CD14-positive monocyte (primary cell): ENCODE results near the gene DHX40. TPM values are rescaled to one million over a fixed set of nuclear protein-coding genes. Genes with fewer than 3 reads are reported as not detected.

ENCODE experiments used
- DNase-seq, 3 donors: peaks; one replicate each; pipeline ENCODE4 v3.0.0-alpha.2; 2011 to 2022
- H2AFZ ChIP-seq: 2 replicates; pipeline ENCODE4 v1.6.0; 2012; ENCODE audit warnings: mild to moderate bottlenecking, low read depth, low read length, inconsistent platforms; ENCODE audit not compliant: insufficient read depth, poor library complexity, severe bottlenecking
- H3K27ac ChIP-seq, 2 donors: 1 replicate in 1 of 2; 2 replicates in 1 of 2; pipeline ENCODE4 v1.5.1; 2012 to 2013; ENCODE audit warnings: low read length in 2 of 2, control low read depth in 1 of 2, inconsistent platforms in 1 of 2, low read depth in 1 of 2, mild to moderate bottlenecking in 1 of 2
- H3K27me3 ChIP-seq, 2 donors: one replicate each; pipeline versions ENCODE4 v1.6.0 to v1.6.1; 2011 to 2013; ENCODE audit warnings: low read length in 2 of 2; ENCODE audit not compliant: control insufficient read depth in 2 of 2, insufficient read depth in 2 of 2
- H3K36me3 ChIP-seq, 2 donors: replicated peaks in 1 of 2; 1 replicate in 1 of 2; 2 replicates in 1 of 2; pipeline versions ENCODE4 v1.5.1 to v1.6.1; 2012 to 2013; ENCODE audit warnings: low read length in 2 of 2, control low read depth in 1 of 2, inconsistent platforms in 1 of 2, mild to moderate bottlenecking in 1 of 2; ENCODE audit not compliant: insufficient read depth in 2 of 2, control insufficient read depth in 1 of 2
- H3K4me1 ChIP-seq, 2 donors: 1 replicate in 1 of 2; 2 replicates in 1 of 2; pipeline versions ENCODE4 v1.5.1 to v1.6.1; 2012 to 2013; ENCODE audit warnings: low read length in 2 of 2, control low read depth in 1 of 2, inconsistent platforms in 1 of 2, mild to moderate bottlenecking in 1 of 2, moderate library complexity in 1 of 2; ENCODE audit not compliant: insufficient read depth in 2 of 2, control insufficient read depth in 1 of 2
- H3K4me2 ChIP-seq: replicated peaks from 2 replicates; pipeline ENCODE3; 2012; ENCODE audit warnings: low read length, moderate library complexity, mild to moderate bottlenecking; ENCODE audit not compliant: poor library complexity, severe bottlenecking; ENCODE audit errors: extremely low read depth
- H3K4me3 ChIP-seq, 3 experiments: fragments of 200-600 bp in 1 of 3; sonication (generic) in 1 of 3; replicated peaks in 1 of 3; 1 replicate in 2 of 3; 2 replicates in 1 of 3; pipeline ENCODE4 v1.5.1; 2011 to 2013; ENCODE audit warnings: low read length in 3 of 3, mild to moderate bottlenecking in 3 of 3, control low read depth in 2 of 3, low read depth in 2 of 3, inconsistent platforms in 1 of 3, moderate library complexity in 1 of 3
- H3K79me2 ChIP-seq: 2 replicates; pipeline ENCODE4 v1.6.0; 2012; ENCODE audit warnings: mild to moderate bottlenecking, control low read depth, inconsistent platforms, low read length, moderate library complexity; ENCODE audit not compliant: insufficient read depth
- H3K9ac ChIP-seq: 2 replicates; pipeline ENCODE4 v1.6.0; 2017; ENCODE audit warnings: low read length, mild to moderate bottlenecking; ENCODE audit not compliant: insufficient read depth, poor library complexity, severe bottlenecking
- H3K9me3 ChIP-seq, 2 donors: replicated peaks in 1 of 2; 1 replicate in 1 of 2; 2 replicates in 1 of 2; pipeline versions ENCODE4 v1.5.1 to v1.6.1; 2012 to 2013; ENCODE audit warnings: low read length in 2 of 2, control low read depth in 1 of 2; ENCODE audit not compliant: control insufficient read depth in 1 of 2, insufficient read depth in 1 of 2
- H4K20me1 ChIP-seq: 2 replicates; pipeline ENCODE4 v1.6.0; 2012; ENCODE audit warnings: mild to moderate bottlenecking, low read length, control low read depth, moderate library complexity; ENCODE audit not compliant: insufficient read depth
- H3K27ac Mint-ChIP-seq, 7 donors: one replicate each; pipeline ENCODE4 v1.8.0; 2020; ENCODE audit warnings: mild to moderate bottlenecking in 7 of 7, mixed read lengths in 7 of 7, moderate library complexity in 6 of 7, inconsistent platforms in 2 of 7
- H3K27me3 Mint-ChIP-seq, 3 donors: one replicate each; pipeline ENCODE4 v1.8.0; 2021 to 2022; ENCODE audit warnings: low read depth in 3 of 3, mild to moderate bottlenecking in 3 of 3, mixed read lengths in 3 of 3, moderate library complexity in 3 of 3, inconsistent platforms in 1 of 3
- H3K36me3 Mint-ChIP-seq, 2 donors: one replicate each; pipeline ENCODE4 v1.8.0; 2020; ENCODE audit warnings: mixed read lengths in 2 of 2, inconsistent platforms in 1 of 2, mild to moderate bottlenecking in 1 of 2
- H3K4me1 Mint-ChIP-seq: one replicate; pipeline ENCODE4 v1.8.0; 2020; ENCODE audit warnings: mild to moderate bottlenecking, mixed read lengths
- H3K4me3 Mint-ChIP-seq, 2 donors: one replicate each; pipeline ENCODE4 v1.8.0; 2020; ENCODE audit warnings: mild to moderate bottlenecking in 2 of 2, mixed read lengths in 2 of 2, moderate library complexity in 1 of 2
- H3K9me3 Mint-ChIP-seq, 7 donors: one replicate each; pipeline ENCODE4 v1.8.0; 2020 to 2022; ENCODE audit warnings: mixed read lengths in 7 of 7, mild to moderate bottlenecking in 6 of 7, moderate library complexity in 6 of 7, inconsistent platforms in 2 of 7
- WGBS: methylation state at CpG from one replicate; pipeline ENCODE4 v1.1.5; 2013; ENCODE audit warnings: missing lambda C conversion rate; ENCODE audit not compliant: insufficient coverage; 5-methylcytosine and 5-hydroxymethylcytosine counted together
- intact Hi-C, 2 donors: fragments of 100-400 bp; cut with micrococcal nuclease; formaldehyde crosslinking; loops; one replicate each; pipeline versions ENCODE4 v1.15.0 to v1.15.1; 2023
- polyA plus RNA-seq, 3 donors: library from polyadenylated mRNA; depleted of rRNA in 1 of 3; unstranded in 2 of 3; stranded (reverse) in 1 of 3; fragments of 300-500 nt in 2 of 3; fragments of >200 nt in 1 of 3; fragmentation: Illumina TruSeq in 2 of 3; gene quantifications; 1 replicate in 2 of 3; 2 replicates in 1 of 3; pipeline ENCODE4 v1.2.3, GENCODE V29; 2012 to 2021
- TF ChIP-seq, protein P1 (sequence below): fragments of 200-600 bp; IDR thresholded peaks from one replicate; pipeline ENCODE4 v1.8.0; 2022; ENCODE audit warnings: antibody characterized with exemption, mild to moderate bottlenecking

Gene DHX40
- polyA plus RNA-seq, 3 donors, result 12.4 to 22.0 (median 21.0) TPM

DNA sequence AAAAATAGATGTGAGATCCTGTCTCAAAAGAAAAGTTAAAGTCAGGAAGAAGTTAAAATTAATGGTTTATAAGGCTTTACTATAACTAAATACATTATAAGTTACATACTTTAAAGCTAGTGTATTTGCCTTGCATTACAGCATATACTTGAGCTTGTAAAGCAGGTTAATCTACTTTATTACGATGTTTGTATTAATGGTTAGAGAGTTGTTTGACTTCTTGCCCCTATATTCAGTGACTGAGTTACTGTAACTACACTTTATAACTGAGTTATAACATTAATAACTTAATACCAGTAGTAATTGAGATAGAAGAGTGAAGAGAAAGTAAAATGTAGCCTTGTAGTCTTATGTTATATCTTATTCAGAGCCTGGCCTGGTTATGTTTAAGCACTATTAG is 77.2 kb downstream of the DHX40 start:
- H3K4me3 ChIP-seq, result peak overlapping the region in 1 of 3 experiments; percentile 21
- H3K9ac ChIP-seq, result no peak overlapping the region
- no peaks in the 10 kb centered on the region for H3K27me3 ChIP-seq
- peaks cover 49% of the 10 kb centered on the region for H3K4me1 Mint-ChIP-seq
- TF ChIP-seq, protein P1, sequence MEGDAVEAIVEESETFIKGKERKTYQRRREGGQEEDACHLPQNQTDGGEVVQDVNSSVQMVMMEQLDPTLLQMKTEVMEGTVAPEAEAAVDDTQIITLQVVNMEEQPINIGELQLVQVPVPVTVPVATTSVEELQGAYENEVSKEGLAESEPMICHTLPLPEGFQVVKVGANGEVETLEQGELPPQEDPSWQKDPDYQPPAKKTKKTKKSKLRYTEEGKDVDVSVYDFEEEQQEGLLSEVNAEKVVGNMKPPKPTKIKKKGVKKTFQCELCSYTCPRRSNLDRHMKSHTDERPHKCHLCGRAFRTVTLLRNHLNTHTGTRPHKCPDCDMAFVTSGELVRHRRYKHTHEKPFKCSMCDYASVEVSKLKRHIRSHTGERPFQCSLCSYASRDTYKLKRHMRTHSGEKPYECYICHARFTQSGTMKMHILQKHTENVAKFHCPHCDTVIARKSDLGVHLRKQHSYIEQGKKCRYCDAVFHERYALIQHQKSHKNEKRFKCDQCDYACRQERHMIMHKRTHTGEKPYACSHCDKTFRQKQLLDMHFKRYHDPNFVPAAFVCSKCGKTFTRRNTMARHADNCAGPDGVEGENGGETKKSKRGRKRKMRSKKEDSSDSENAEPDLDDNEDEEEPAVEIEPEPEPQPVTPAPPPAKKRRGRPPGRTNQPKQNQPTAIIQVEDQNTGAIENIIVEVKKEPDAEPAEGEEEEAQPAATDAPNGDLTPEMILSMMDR, result no peak
- H2AFZ ChIP-seq, result no peak overlapping the region
- peak overlapping the region; percentile 35 for H3K4me2 ChIP-seq
- intact Hi-C loops, result no loop called here
- no peaks in the 10 kb centered on the region for H3K9me3 Mint-ChIP-seq
- peak overlapping the region in 1 of 2 donors; percentile 58 for H3K4me3 Mint-ChIP-seq
- H3K36me3 ChIP-seq, result peaks cover 34 to 45% of the 10 kb centered on the region in 2 donors
- WGBS, result no CpG with 5 or more reads among the region's 1 CpG
- no peaks in the 10 kb centered on the region for H3K9me3 ChIP-seq
- no peaks in the 10 kb centered on the region for H3K27me3 Mint-ChIP-seq
- peaks cover 30 to 44% of the 10 kb centered on the region in 2 donors for H3K36me3 Mint-ChIP-seq
- peak overlapping the region in 1 of 2 donors; percentile 27 for H3K27ac ChIP-seq
- H3K79me2 ChIP-seq, result peaks cover 100% of the 10 kb centered on the region
- no peak for DNase-seq
- peak overlapping the region; percentile 62 to 86 (median 75) for H3K27ac Mint-ChIP-seq
- peaks cover 100% of the 10 kb centered on the region for H4K20me1 ChIP-seq
- H3K4me1 ChIP-seq, result peaks cover 19 to 40% of the 10 kb centered on the region in 2 donors

GRCh38 chr17:59643159-59644140 is 78.0 kb downstream of the DHX40 start:
- Histone ChIP-seq H3K27me3 (no peaks in the 10 kb centered on the region), H3K4me3 (no peak overlapping the region), H3K79me2 (peaks cover 100% of the 10 kb centered on the region), H4K20me1 (peaks cover 100% of the 10 kb centered on the region), H3K27ac (peak overlapping the region in 1 of 2 donors; percentile 27), H3K4me1 (peaks cover 19 to 40% of the 10 kb centered on the region in 2 donors), H3K4me2 (no peak overlapping the region), H3K9me3 (no peaks in the 10 kb centered on the region), H2AFZ (no peak overlapping the region), H3K9ac (no peak overlapping the region), H3K36me3 (peaks cover 43 to 54% of the 10 kb centered on the region in 2 donors)
- no peaks in the 10 kb centered on the region for H3K27me3 Mint-ChIP-seq
- H3K36me3 Mint-ChIP-seq, result peaks cover 39 to 48% of the 10 kb centered on the region in 2 donors
- H3K9me3 Mint-ChIP-seq, result no peaks in the 10 kb centered on the region
- 44% methylated on average over 2 of the region's 5 CpGs for WGBS
- TF ChIP-seq, protein P1, result no peak
- peak overlapping the region in 1 of 2 donors; percentile 8 for H3K4me3 Mint-ChIP-seq
- DNase-seq, result peak in 2 of 3 donors; percentile 38 to 48
- peaks cover 40% of the 10 kb centered on the region for H3K4me1 Mint-ChIP-seq
- intact Hi-C loops, result no loop called here
- H3K27ac Mint-ChIP-seq, result peak overlapping the region; percentile 4 to 86 (median 63)
